GM23338 (cell line): Measurements from ENCODE around the gene HELZ. TPM values are rescaled to one million over a fixed set of nuclear protein-coding genes. Genes with fewer than 3 reads are reported as not detected.

Source experiments
- ATAC-seq: fragments of 200-7000 bp; cut with Tn5 transposase; 3 replicates; pipeline ENCODE4 v1.9.1; 2020
- DNase-seq: peaks from one replicate; pipeline ENCODE4 v3.0.0-alpha.2; 2015; ENCODE audit warnings: low spot score
- H2AFZ ChIP-seq: fragments of 200-600 bp; sonication (generic); 2 replicates; pipeline ENCODE4 v1.8.0; 2016; ENCODE audit warnings: antibody characterized with exemption, mild to moderate bottlenecking, moderate library complexity
- H3F3A ChIP-seq: fragments of 200-600 bp; sonication (generic); replicated peaks from 2 replicates; pipeline ENCODE4 v1.8.0; 2017; ENCODE audit warnings: antibody characterized with exemption, mixed run types, low read depth
- H3K27ac ChIP-seq: fragments of 200-600 bp; sonication (generic); 2 replicates; pipeline ENCODE4 v1.6.1; 2016; ENCODE audit warnings: low read depth
- H3K27me3 ChIP-seq: fragments of 200-600 bp; sonication (generic); 2 replicates; pipeline ENCODE4 v1.8.0; 2016; ENCODE audit warnings: mild to moderate bottlenecking, mixed run types, moderate library complexity; ENCODE audit not compliant: insufficient read depth
- H3K36me3 ChIP-seq: fragments of 200-600 bp; sonication (generic); 2 replicates; pipeline ENCODE4 v1.8.0; 2016; ENCODE audit warnings: mild to moderate bottlenecking; ENCODE audit not compliant: insufficient read depth
- H3K4me1 ChIP-seq: fragments of 200-600 bp; sonication (generic); 2 replicates; pipeline ENCODE4 v1.8.0; 2016; ENCODE audit warnings: mild to moderate bottlenecking, moderate library complexity; ENCODE audit not compliant: insufficient read depth
- H3K4me2 ChIP-seq: fragments of 200-600 bp; sonication (generic); 2 replicates; pipeline ENCODE4 v1.7.1; 2017; ENCODE audit warnings: mixed run types
- H3K4me3 ChIP-seq: fragments of 200-600 bp; sonication (generic); 2 replicates; pipeline ENCODE4 v1.6.1; 2016; ENCODE audit warnings: mixed run types
- H3K79me2 ChIP-seq: fragments of 200-600 bp; sonication (generic); replicated peaks from 2 replicates; pipeline ENCODE4 v1.8.0; 2017; ENCODE audit warnings: mild to moderate bottlenecking; ENCODE audit not compliant: insufficient read depth
- H3K9me2 ChIP-seq: fragments of 200-600 bp; sonication (generic); 2 replicates; pipeline ENCODE4 v1.8.0; 2017; ENCODE audit not compliant: insufficient read depth
- H4K20me1 ChIP-seq: fragments of 200-600 bp; sonication (generic); replicated peaks from 2 replicates; pipeline ENCODE4 v1.8.0; 2017; ENCODE audit warnings: mild to moderate bottlenecking; ENCODE audit not compliant: insufficient read depth
- H3K27ac Mint-ChIP-seq: 2 replicates; pipeline ENCODE4 v1.8.0; 2020; ENCODE audit warnings: inconsistent platforms, mild to moderate bottlenecking, moderate library complexity, mixed read lengths
- H3K27me3 Mint-ChIP-seq: 3 replicates; pipeline ENCODE4 v1.8.0; 2022; ENCODE audit warnings: low read depth, mild to moderate bottlenecking, moderate library complexity, mixed read lengths, inconsistent platforms; ENCODE audit not compliant: insufficient read depth, poor library complexity
- H3K36me3 Mint-ChIP-seq: 3 replicates; pipeline ENCODE4 v1.8.0; 2021; ENCODE audit warnings: low read depth, mild to moderate bottlenecking, inconsistent platforms, moderate library complexity, mixed read lengths
- H3K4me1 Mint-ChIP-seq: 3 replicates; pipeline ENCODE4 v1.8.0; 2020; ENCODE audit warnings: mild to moderate bottlenecking, inconsistent platforms, mixed read lengths
- H3K4me3 Mint-ChIP-seq: 3 replicates; pipeline ENCODE4 v1.8.0; 2021; ENCODE audit warnings: moderate library complexity, mild to moderate bottlenecking, inconsistent platforms, mixed read lengths
- H3K9me3 Mint-ChIP-seq: 3 replicates; pipeline ENCODE4 v1.8.0; 2020; ENCODE audit warnings: moderate library complexity, mild to moderate bottlenecking, inconsistent platforms, mixed read lengths
- CREB1 ChIP-seq: fragments of 250-450 bp; sonication (Bioruptor Pico); IDR thresholded peaks from 2 replicates; pipeline ENCODE4 v1.5.0; 2020; ENCODE audit warnings: low read depth, mild to moderate bottlenecking, moderate library complexity
- EZH2 ChIP-seq: fragments of 200-600 bp; sonication (generic); IDR thresholded peaks from one replicate; pipeline ENCODE4 v1.8.0; 2017; ENCODE audit warnings: antibody characterized with exemption, mild to moderate bottlenecking, low read depth; ENCODE audit not compliant: unreplicated experiment
- EZH2phosphoT487 ChIP-seq: fragments of 200-600 bp; sonication (generic); IDR thresholded peaks from one replicate; pipeline ENCODE4 v1.8.1; 2018; ENCODE audit warnings: antibody characterized with exemption; ENCODE audit not compliant: unreplicated experiment
- JUNB ChIP-seq: IDR thresholded peaks from one replicate; pipeline ENCODE4 v1.6.1; 2016; ENCODE audit warnings: antibody characterized with exemption; ENCODE audit not compliant: unreplicated experiment
- NANOG ChIP-seq: IDR thresholded peaks from 2 replicates; pipeline ENCODE4 v1.6.1; 2016; ENCODE audit warnings: antibody characterized with exemption, borderline replicate concordance
- POLR2AphosphoS5 ChIP-seq: IDR thresholded peaks from 2 replicates; pipeline ENCODE4 v1.6.1; 2016; ENCODE audit warnings: antibody characterized with exemption, low read depth
- ZNF114 ChIP-seq: fragments of 250-450 bp; sonication (Bioruptor Pico); IDR thresholded peaks from 2 replicates; pipeline ENCODE4 v1.5.0; 2020; ENCODE audit warnings: mild to moderate bottlenecking, moderate library complexity
- ZNF331 ChIP-seq: fragments of 250-450 bp; sonication (Bioruptor Pico); IDR thresholded peaks from 2 replicates; pipeline ENCODE4 v1.5.0; 2020; ENCODE audit warnings: low read depth, mild to moderate bottlenecking, moderate library complexity
- polyA plus RNA-seq: library from polyadenylated mRNA; unstranded; fragments of >200 nt; fragmentation: Nextera tagmentation; extraction: Ambion mirVana; gene quantifications from 2 replicates; pipeline ENCODE4 v1.2.1, GENCODE V29; 2016
- total RNA-seq: library from RNA; depleted of rRNA; stranded (reverse); fragments of >200 nt; shearing (Covaris generic); gene quantifications from 2 replicates; pipeline ENCODE4 v1.2.3, GENCODE V29; 2014
- TF ChIP-seq, protein P1 (sequence below): fragments of 250-450 bp; sonication (Bioruptor Pico); IDR thresholded peaks from 2 replicates; pipeline ENCODE4 v1.5.0; 2020; ENCODE audit warnings: mild to moderate bottlenecking, moderate library complexity
- TF ChIP-seq, protein P2 (sequence below): IDR thresholded peaks from one replicate; pipeline ENCODE4 v1.6.1; 2018; ENCODE audit warnings: antibody characterized with exemption; ENCODE audit not compliant: unreplicated experiment

HELZ gene
- total and polyA plus RNA-seq, 2 experiments from 2014 or later: 38.9 to 62.0 TPM

- Histone ChIP-seq H3K4me3 (peak overlapping the region; percentile 94), H2AFZ (peak overlapping the region; percentile 67), H3K9me2 (no peaks in the 10 kb centered on the region), H3K79me2 (peaks cover 36% of the 10 kb centered on the region), H3K4me2 (peak overlapping the region; percentile 95), H3K36me3 (no peaks in the 10 kb centered on the region), H3K27me3 (no peaks in the 10 kb centered on the region), H4K20me1 (0 out of 2 replicates have a peak, but pooled peaks cover 5% of the 10 kb centered on the region), H3F3A (peaks cover 8% of the 10 kb centered on the region; the same call in 1 of the 2 replicates), H3K4me1 (peaks cover 17% of the 10 kb centered on the region), H3K27ac (peak overlapping the region; percentile 98)
- H3K9me3 Mint-ChIP-seq: no peaks in the 10 kb centered on the region
- ATAC-seq (peak; percentile 85), DNase-seq (peak; percentile 94)
- peaks cover 23% of the 10 kb centered on the region for H3K4me1 Mint-ChIP-seq
- H3K27ac Mint-ChIP-seq: peak overlapping the region; percentile 92
- TF ChIP-seq POLR2AphosphoS5: peak; percentile 51; the same call in 1 of the 2 replicates
- no peak for TF ChIP-seq EZH2phosphoT487
- peak; percentile 41; the same call in 1 of the 2 replicates for TF ChIP-seq CREB1 (CRISPR knock-in tag)
- TF ChIP-seq EZH2: no peak
- peaks cover 21% of the 10 kb centered on the region for H3K27me3 Mint-ChIP-seq
- peaks cover 8% of the 10 kb centered on the region; the same call in 2 of the 3 replicates for H3K36me3 Mint-ChIP-seq
- H3K4me3 Mint-ChIP-seq: peak overlapping the region; percentile 85
Observed at GRCh38 chr17:67245694-67246402, 852 bp upstream of the HELZ start.

DNA sequence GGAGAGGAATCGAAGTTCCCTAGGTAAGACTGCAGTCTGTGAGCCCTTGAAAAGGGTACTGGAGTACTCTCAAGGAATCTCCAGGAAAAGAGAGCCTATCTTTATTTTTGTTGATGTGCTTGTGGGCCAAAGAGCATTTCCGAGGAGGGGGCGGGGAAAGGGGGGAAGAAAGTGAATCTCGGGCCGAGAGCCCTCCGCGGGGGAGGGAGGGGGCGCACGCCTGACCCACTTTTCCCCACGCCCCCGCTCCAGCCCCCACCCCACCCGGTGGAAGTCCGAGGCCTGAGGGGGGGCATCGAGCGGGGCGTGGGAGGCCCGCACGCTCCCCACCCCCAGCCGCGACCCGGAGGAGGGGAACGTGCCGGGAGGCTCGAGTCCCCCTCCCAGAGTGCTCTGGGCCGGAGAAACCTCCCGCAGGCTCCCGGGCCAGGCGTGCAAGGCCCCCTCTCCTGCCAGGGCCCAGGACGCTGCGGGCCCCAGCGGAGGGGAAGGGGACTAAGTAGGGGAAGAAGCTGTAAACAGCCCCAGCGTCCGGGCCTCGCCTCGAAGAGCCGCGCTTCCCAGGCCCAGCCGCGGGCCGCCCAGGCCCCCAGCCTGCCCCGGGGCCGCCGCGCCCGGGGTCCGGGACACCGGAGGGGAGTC is 444 bp downstream of the HELZ start:
- peak; percentile 56 for DNase-seq
- TF ChIP-seq JUNB (no peak), NANOG (no peak), EZH2phosphoT487 (no peak), ZNF114 (CRISPR knock-in tag) (no peak), ZNF331 (CRISPR knock-in tag) (no peak), EZH2 (no peak), CREB1 (CRISPR knock-in tag) (no peak)
- TF ChIP-seq, protein P1, sequence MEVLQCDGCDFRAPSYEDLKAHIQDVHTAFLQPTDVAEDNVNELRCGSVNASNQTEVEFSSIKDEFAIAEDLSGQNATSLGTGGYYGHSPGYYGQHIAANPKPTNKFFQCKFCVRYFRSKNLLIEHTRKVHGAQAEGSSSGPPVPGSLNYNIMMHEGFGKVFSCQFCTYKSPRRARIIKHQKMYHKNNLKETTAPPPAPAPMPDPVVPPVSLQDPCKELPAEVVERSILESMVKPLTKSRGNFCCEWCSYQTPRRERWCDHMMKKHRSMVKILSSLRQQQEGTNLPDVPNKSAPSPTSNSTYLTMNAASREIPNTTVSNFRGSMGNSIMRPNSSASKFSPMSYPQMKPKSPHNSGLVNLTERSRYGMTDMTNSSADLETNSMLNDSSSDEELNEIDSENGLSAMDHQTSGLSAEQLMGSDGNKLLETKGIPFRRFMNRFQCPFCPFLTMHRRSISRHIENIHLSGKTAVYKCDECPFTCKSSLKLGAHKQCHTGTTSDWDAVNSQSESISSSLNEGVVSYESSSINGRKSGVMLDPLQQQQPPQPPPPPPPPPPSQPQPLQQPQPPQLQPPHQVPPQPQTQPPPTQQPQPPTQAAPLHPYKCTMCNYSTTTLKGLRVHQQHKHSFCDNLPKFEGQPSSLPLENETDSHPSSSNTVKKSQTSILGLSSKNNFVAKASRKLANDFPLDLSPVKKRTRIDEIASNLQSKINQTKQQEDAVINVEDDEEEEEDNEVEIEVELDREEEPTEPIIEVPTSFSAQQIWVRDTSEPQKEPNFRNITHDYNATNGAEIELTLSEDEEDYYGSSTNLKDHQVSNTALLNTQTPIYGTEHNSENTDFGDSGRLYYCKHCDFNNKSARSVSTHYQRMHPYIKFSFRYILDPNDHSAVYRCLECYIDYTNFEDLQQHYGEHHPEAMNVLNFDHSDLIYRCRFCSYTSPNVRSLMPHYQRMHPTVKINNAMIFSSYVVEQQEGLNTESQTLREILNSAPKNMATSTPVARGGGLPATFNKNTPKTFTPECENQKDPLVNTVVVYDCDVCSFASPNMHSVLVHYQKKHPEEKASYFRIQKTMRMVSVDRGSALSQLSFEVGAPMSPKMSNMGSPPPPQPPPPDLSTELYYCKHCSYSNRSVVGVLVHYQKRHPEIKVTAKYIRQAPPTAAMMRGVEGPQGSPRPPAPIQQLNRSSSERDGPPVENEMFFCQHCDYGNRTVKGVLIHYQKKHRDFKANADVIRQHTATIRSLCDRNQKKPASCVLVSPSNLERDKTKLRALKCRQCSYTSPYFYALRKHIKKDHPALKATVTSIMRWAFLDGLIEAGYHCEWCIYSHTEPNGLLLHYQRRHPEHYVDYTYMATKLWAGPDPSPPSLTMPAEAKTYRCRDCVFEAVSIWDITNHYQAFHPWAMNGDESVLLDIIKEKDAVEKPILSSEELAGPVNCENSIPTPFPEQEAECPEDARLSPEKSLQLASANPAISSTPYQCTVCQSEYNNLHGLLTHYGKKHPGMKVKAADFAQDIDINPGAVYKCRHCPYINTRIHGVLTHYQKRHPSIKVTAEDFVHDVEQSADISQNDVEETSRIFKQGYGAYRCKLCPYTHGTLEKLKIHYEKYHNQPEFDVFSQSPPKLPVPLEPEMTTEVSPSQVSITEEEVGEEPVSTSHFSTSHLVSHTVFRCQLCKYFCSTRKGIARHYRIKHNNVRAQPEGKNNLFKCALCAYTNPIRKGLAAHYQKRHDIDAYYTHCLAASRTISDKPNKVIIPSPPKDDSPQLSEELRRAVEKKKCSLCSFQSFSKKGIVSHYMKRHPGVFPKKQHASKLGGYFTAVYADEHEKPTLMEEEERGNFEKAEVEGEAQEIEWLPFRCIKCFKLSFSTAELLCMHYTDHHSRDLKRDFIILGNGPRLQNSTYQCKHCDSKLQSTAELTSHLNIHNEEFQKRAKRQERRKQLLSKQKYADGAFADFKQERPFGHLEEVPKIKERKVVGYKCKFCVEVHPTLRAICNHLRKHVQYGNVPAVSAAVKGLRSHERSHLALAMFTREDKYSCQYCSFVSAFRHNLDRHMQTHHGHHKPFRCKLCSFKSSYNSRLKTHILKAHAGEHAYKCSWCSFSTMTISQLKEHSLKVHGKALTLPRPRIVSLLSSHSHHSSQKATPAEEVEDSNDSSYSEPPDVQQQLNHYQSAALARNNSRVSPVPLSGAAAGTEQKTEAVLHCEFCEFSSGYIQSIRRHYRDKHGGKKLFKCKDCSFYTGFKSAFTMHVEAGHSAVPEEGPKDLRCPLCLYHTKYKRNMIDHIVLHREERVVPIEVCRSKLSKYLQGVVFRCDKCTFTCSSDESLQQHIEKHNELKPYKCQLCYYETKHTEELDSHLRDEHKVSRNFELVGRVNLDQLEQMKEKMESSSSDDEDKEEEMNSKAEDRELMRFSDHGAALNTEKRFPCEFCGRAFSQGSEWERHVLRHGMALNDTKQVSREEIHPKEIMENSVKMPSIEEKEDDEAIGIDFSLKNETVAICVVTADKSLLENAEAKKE (CRISPR knock-in tag): no peak
- TF ChIP-seq, protein P2, sequence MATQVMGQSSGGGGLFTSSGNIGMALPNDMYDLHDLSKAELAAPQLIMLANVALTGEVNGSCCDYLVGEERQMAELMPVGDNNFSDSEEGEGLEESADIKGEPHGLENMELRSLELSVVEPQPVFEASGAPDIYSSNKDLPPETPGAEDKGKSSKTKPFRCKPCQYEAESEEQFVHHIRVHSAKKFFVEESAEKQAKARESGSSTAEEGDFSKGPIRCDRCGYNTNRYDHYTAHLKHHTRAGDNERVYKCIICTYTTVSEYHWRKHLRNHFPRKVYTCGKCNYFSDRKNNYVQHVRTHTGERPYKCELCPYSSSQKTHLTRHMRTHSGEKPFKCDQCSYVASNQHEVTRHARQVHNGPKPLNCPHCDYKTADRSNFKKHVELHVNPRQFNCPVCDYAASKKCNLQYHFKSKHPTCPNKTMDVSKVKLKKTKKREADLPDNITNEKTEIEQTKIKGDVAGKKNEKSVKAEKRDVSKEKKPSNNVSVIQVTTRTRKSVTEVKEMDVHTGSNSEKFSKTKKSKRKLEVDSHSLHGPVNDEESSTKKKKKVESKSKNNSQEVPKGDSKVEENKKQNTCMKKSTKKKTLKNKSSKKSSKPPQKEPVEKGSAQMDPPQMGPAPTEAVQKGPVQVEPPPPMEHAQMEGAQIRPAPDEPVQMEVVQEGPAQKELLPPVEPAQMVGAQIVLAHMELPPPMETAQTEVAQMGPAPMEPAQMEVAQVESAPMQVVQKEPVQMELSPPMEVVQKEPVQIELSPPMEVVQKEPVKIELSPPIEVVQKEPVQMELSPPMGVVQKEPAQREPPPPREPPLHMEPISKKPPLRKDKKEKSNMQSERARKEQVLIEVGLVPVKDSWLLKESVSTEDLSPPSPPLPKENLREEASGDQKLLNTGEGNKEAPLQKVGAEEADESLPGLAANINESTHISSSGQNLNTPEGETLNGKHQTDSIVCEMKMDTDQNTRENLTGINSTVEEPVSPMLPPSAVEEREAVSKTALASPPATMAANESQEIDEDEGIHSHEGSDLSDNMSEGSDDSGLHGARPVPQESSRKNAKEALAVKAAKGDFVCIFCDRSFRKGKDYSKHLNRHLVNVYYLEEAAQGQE: no peak

More for the DNA sequence above, 444 bp downstream of the HELZ start:
- peak; percentile 11 for ATAC-seq
- Histone ChIP-seq H3K79me2 (peaks cover 49% of the 10 kb centered on the region), H3K36me3 (no peaks in the 10 kb centered on the region), H3K9me2 (no peaks in the 10 kb centered on the region), H2AFZ (0 out of 2 replicates have a peak overlapping the region, but pooled peaks have one; percentile 12), H3K27me3 (no peaks in the 10 kb centered on the region), H3K27ac (peak overlapping the region; percentile 98), H4K20me1 (peaks cover 14% of the 10 kb centered on the region; the same call in 1 of the 2 replicates), H3K4me2 (peak overlapping the region; percentile 95), H3K4me3 (peak overlapping the region; percentile 94), H3F3A (peaks cover 13% of the 10 kb centered on the region; the same call in 1 of the 2 replicates), H3K4me1 (peaks cover 17% of the 10 kb centered on the region)
- Mint-ChIP-seq H3K36me3 (peaks cover 12% of the 10 kb centered on the region), H3K27ac (0 out of 2 replicates have a peak overlapping the region, but pooled peaks have one; percentile 52), H3K27me3 (peaks cover 20% of the 10 kb centered on the region), H3K9me3 (no peaks in the 10 kb centered on the region), H3K4me3 (peak overlapping the region; percentile 92), H3K4me1 (peaks cover 23% of the 10 kb centered on the region)
